Measurements from ENCODE around the gene TSFM.

GRCh38 chr12:57795354-57795753 lies 12.8 kb downstream of the TSFM start:
- no peak for TF ChIP-seq CTCF (IDR thresholded peaks at IDR 0.05; ENCODE audit: low read length)
- TF ChIP-seq EZH2phosphoT487 (IDR thresholded peaks at IDR 0.05; ENCODE audit: low read length), result no peak
- TF ChIP-seq EZH2 (optimal IDR thresholded peaks at IDR 0.05; ENCODE audit: low read depth, low read length), result no peak

All from MM.1S (cell line).